ENCODE measurements around the gene SNCAIP.

DNA sequence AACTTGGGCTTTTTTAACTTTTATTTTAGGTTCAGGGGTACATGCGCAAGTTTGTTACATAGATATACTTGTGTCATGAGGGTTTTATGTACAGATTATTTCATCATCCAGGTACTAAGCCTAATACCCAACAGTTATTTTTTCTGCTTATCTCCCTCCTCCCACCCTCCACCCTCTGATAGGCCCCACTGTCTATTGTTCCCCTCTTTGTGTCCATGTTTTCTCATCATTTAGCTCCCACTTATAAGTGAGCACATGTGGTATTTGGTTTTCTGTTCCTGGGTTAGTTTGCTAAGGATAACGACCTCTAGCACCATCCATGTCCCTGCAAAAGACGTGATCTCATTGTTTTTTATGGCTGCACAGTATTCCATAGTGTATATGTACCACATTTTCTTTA, 172.1 kb downstream of the SNCAIP start:
- TF ChIP-seq EZH2 (IDR thresholded peaks at IDR 0.05) (no peak), POLR2AphosphoS5 (IDR thresholded peaks at IDR 0.05; ENCODE audit: borderline replicate concordance, low read depth, low read length) (no peak), FOXP2 (optimal IDR thresholded peaks at IDR 0.05; ENCODE audit: control extremely low read depth, extremely low read length, insufficient read depth) (no peak)

Data from SK-N-MC (cell line).